Muscle layer of colon (tissue), 2 donors: ENCODE measurements around the gene NEDD4L.

Experiments
- H3K27ac ChIP-seq: one replicate; pipeline ENCODE4 v1.7.0; 2013; ENCODE audit warnings: low read depth, mild to moderate bottlenecking, low read length, moderate library complexity
- H3K27me3 ChIP-seq, 2 donors: one replicate each; pipeline ENCODE4 v1.7.0; 2013; ENCODE audit warnings: low read length in 2 of 2, mild to moderate bottlenecking in 2 of 2; ENCODE audit not compliant: insufficient read depth in 2 of 2, control insufficient read depth in 1 of 2
- H3K36me3 ChIP-seq: one replicate; pipeline ENCODE4 v1.7.0; 2013; ENCODE audit warnings: mild to moderate bottlenecking, low read length; ENCODE audit not compliant: insufficient read depth
- H3K4me1 ChIP-seq: one replicate; pipeline ENCODE4 v1.7.0; 2013; ENCODE audit warnings: mild to moderate bottlenecking, low read length; ENCODE audit not compliant: insufficient read depth
- H3K4me3 ChIP-seq, 2 donors: one replicate each; pipeline ENCODE4 v1.7.0; 2013; ENCODE audit warnings: low read length in 2 of 2, low read depth in 1 of 2, mild to moderate bottlenecking in 1 of 2, moderate library complexity in 1 of 2
- H3K9ac ChIP-seq: one replicate; pipeline ENCODE4 v1.7.0; 2013; ENCODE audit warnings: low read length
- H3K9me3 ChIP-seq: one replicate; pipeline ENCODE4 v1.7.0; 2013; ENCODE audit warnings: mild to moderate bottlenecking, low read length
- donor health status: abdominal sarcoma.
- donor health status: Adenocarcinoma of cecum.

NEDD4L gene

GRCh38 chr18:58337686-58338085 is 293.7 kb downstream of the NEDD4L start:
- Histone ChIP-seq H3K27ac (peak overlapping the region; percentile 13), H3K9ac (no peak overlapping the region), H3K4me3 (no peak overlapping the region), H3K9me3 (no peaks in the 10 kb centered on the region), H3K4me1 (peaks cover 27% of the 10 kb centered on the region), H3K36me3 (peaks cover 16% of the 10 kb centered on the region), H3K27me3 (no peaks in the 10 kb centered on the region)

DNA sequence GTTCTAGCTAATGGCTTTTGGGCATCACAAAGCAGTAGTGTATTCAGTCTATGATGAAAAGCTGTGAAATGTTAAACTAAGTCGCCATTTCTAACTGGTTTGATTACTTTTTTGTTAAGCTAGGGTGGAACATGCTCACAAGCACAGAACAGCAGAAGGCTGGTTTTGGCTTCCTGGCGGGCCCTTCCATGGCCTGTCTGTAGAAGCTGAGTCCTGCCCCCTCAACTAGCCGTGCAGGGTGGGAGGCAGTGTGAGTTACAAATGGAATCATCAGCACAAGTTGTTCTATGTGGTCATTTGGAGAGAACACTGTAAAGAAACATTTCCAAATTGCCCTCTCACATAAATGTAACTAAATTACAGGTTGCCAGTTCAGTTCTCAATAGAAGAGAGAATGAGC is 294.1 kb downstream of the NEDD4L start:
- peaks cover 19% of the 10 kb centered on the region for H3K36me3 ChIP-seq
- H3K9ac ChIP-seq = no peak overlapping the region
- H3K27ac ChIP-seq = peak overlapping the region; percentile 13
- no peak overlapping the region for H3K4me3 ChIP-seq
- H3K4me1 ChIP-seq = peaks cover 27% of the 10 kb centered on the region
- H3K27me3 ChIP-seq = no peaks in the 10 kb centered on the region
- no peaks in the 10 kb centered on the region for H3K9me3 ChIP-seq

DNA sequence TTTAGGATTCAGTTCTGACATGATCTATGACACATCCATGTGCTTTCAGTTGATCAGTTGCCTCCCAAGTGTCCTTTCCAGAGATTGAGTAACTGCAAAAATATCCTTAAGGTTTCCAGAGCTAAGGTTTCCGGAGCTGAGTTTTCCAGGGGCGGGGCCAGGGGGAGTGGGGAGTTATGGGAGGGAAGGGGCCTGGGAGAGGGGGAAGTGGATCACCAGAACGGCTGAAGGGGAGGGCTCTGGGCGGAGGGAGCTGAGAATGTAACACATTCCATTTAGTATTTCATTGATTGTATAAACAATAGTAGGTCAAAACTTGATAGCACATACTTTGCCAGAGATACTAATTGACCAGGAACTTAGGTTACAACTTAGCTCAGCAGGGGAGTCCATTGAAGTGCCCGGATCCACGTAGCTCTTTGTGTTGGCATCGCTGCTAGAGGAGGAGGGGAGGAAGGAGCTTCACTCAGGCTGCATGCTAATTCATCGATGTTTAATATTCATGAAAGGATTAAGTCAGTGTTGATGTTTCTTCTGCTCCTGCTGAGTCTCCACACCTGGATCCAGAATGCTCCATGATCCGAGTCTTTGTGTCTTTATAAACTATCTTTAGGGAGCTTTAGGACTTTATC is 295.1 kb downstream of the NEDD4L start:
- H3K4me1 ChIP-seq = peaks cover 27% of the 10 kb centered on the region
- no peak overlapping the region for H3K4me3 ChIP-seq
- H3K9ac ChIP-seq = no peak overlapping the region
- H3K9me3 ChIP-seq = no peaks in the 10 kb centered on the region
- H3K27me3 ChIP-seq = no peaks in the 10 kb centered on the region
- no peak overlapping the region for H3K27ac ChIP-seq
- peaks cover 19% of the 10 kb centered on the region for H3K36me3 ChIP-seq

GRCh38 chr18:58339890-58340289 is 295.9 kb downstream of the NEDD4L start:
- no peaks in the 10 kb centered on the region for H3K27me3 ChIP-seq
- peaks cover 17% of the 10 kb centered on the region for H3K36me3 ChIP-seq
- H3K4me1 ChIP-seq = peaks cover 27% of the 10 kb centered on the region
- no peaks in the 10 kb centered on the region for H3K9me3 ChIP-seq
- H3K9ac ChIP-seq = no peak overlapping the region
- no peak overlapping the region for H3K4me3 ChIP-seq
- no peak overlapping the region for H3K27ac ChIP-seq

DNA sequence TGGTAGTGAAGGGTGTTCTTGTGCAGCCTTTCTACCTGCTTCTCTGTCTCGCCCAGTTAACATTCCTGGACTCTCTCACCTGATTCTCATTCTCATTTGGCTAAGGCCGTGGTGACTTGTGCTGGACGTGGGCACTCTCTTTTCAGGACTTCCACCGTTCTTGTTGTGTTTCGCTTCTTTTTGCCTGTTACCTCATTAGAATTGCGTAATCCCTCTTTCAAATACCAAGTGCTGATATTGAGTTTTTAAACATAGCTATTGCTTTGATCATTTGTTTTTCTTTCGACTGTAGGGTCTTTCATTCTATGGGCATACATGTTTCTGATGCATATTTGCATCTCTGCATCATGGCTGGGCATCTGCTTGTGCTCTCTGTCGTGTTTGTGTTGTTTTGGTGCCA is 297.9 kb downstream of the NEDD4L start:
- peaks cover 16% of the 10 kb centered on the region for H3K36me3 ChIP-seq
- no peaks in the 10 kb centered on the region for H3K27me3 ChIP-seq
- no peak overlapping the region for H3K4me3 ChIP-seq
- H3K27ac ChIP-seq = no peak overlapping the region
- H3K4me1 ChIP-seq = peaks cover 24% of the 10 kb centered on the region
- H3K9ac ChIP-seq = no peak overlapping the region
- no peaks in the 10 kb centered on the region for H3K9me3 ChIP-seq

DNA sequence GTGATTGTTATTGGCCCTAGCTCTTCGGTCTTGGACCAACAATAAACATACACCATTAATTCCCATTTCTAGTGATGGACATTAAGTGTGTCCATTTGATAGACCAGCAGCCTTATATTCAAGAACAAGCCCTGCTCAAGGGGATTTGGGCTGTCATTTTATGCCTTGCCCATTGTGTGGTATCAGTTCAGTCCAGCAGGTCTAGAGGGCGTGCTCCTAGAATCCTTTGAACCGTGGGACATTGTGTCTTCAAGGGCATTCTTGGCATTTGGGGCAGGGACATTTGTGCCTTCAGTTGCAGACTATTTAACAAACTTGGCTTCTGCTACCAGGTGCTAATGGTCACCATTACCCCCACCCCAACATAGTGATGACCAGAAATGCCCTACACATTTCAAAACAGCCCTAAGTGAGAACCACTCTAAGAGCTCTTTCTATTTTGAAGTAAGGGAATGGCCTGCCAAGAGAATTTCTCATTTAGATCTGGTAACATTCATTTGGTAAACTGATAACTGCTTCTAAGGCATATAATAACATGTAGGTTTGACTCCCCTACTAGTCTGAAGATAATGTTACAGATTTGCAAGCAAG is 300.1 kb downstream of the NEDD4L start:
- Histone ChIP-seq H3K9ac (no peak overlapping the region), H3K4me1 (peaks cover 2% of the 10 kb centered on the region), H3K27ac (no peak overlapping the region), H3K9me3 (no peaks in the 10 kb centered on the region), H3K4me3 (no peak overlapping the region), H3K36me3 (peaks cover 16% of the 10 kb centered on the region), H3K27me3 (no peaks in the 10 kb centered on the region)

DNA sequence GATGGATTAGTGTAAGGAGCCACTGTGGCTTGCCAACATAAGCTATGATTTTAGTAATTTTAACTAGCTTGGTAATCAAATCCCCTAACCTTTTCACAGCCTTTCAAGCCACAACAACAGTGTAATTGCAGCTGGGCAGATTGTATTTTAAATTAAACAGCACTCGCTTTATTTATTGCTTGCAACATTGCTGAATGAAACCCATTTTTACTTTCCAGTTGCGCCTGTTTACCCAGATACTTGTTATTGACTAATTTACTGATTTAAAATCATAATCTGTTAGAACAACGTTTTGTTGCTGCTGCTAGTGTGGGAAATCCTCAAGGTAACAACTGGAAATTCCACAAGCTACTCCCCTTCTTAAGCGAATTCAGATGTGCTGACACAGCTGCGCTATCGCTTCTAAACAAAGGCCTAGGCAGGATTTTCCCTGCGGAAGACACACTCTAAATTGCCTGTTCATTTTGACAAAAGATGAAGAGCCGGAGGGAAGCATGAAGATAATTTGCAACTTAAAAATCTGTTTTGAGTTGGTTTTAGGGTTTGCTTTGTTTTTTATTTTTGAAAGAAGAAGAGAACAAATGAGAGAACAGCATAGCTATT is 300.9 kb downstream of the NEDD4L start:
- Histone ChIP-seq H3K36me3 (peaks cover 20% of the 10 kb centered on the region), H3K4me3 (no peak overlapping the region), H3K27me3 (no peaks in the 10 kb centered on the region), H3K4me1 (no peaks in the 10 kb centered on the region), H3K27ac (no peak overlapping the region), H3K9ac (no peak overlapping the region), H3K9me3 (no peaks in the 10 kb centered on the region)

- Histone ChIP-seq H3K9ac (no peak overlapping the region), H3K4me1 (no peaks in the 10 kb centered on the region), H3K27ac (no peak overlapping the region), H3K27me3 (no peaks in the 10 kb centered on the region), H3K4me3 (no peak overlapping the region), H3K9me3 (no peaks in the 10 kb centered on the region), H3K36me3 (peaks cover 29% of the 10 kb centered on the region)
Measured at GRCh38 chr18:58345875-58346274, 301.8 kb downstream of the NEDD4L start.

DNA sequence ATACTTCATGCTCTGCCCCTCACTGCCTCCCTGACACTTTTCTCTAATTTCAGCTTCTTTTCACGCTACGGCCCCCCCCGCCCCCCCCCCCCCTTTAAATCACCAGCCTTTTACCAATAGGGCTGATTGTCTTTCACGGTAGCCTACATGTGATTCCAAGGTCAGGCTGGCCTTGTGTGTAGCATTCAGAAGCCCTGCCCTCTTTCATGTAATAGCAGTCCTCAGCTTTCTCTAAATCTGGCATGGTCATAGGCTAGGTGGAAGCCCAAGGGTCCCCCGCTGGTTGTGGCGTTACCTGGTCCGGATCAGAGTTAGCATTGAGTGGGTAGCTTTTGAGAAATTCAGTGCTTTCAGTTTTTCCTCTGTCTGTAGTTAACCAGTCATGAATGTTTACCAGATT is 303.1 kb downstream of the NEDD4L start:
- no peak overlapping the region for H3K9ac ChIP-seq
- H3K9me3 ChIP-seq = no peaks in the 10 kb centered on the region
- H3K4me1 ChIP-seq = no peaks in the 10 kb centered on the region
- no peak overlapping the region for H3K4me3 ChIP-seq
- no peak overlapping the region for H3K27ac ChIP-seq
- H3K36me3 ChIP-seq = peaks cover 30% of the 10 kb centered on the region
- H3K27me3 ChIP-seq = no peaks in the 10 kb centered on the region

GRCh38 chr18:58348517-58348916 is 304.5 kb downstream of the NEDD4L start:
- Histone ChIP-seq H3K9ac (no peak overlapping the region), H3K27me3 (no peaks in the 10 kb centered on the region), H3K4me1 (no peaks in the 10 kb centered on the region), H3K27ac (no peak overlapping the region), H3K4me3 (no peak overlapping the region), H3K36me3 (peaks cover 22% of the 10 kb centered on the region), H3K9me3 (no peaks in the 10 kb centered on the region)

- Histone ChIP-seq H3K36me3 (peaks cover 22% of the 10 kb centered on the region), H3K27ac (no peak overlapping the region), H3K9ac (no peak overlapping the region), H3K4me1 (no peaks in the 10 kb centered on the region), H3K27me3 (no peaks in the 10 kb centered on the region), H3K4me3 (no peak overlapping the region), H3K9me3 (no peaks in the 10 kb centered on the region)
Measured at GRCh38 chr18:58348951-58349350, 304.9 kb downstream of the NEDD4L start.

DNA sequence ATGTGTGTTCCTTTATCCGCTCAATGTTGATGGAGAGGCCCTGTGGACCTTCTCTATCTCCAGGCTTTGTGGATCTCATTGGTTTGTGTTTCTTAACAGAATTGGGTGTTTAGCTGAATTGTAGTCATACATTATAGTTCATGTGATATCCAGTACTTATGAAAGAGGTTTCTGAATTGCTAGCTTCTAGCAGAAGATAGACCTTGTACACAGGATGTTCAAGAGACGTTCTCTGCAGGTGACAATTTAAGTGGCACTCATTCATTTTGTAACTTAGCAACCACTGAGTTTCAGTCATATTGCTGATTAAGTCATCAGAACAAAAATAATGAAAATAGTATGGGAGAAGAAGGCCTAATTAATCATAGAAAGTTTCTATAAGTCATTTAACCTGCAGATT is 305.6 kb downstream of the NEDD4L start:
- Histone ChIP-seq H3K9me3 (no peaks in the 10 kb centered on the region), H3K27ac (no peak overlapping the region), H3K4me1 (no peaks in the 10 kb centered on the region), H3K36me3 (peaks cover 22% of the 10 kb centered on the region), H3K9ac (no peak overlapping the region), H3K4me3 (no peak overlapping the region), H3K27me3 (no peaks in the 10 kb centered on the region)
